ENCODE measurements around the gene ABHD8.

Gene ABHD8

GRCh38 chr19:17292301-17293074 is 10.7 kb downstream of the ABHD8 start:
- peaks cover 4% of the 10 kb centered on the region; the same call in 1 of the 2 replicates for H3K36me3 ChIP-seq (ENCODE audit: insufficient read depth, low read length)
- H3K27me3 ChIP-seq (ENCODE audit: insufficient read depth, low read length) = no peaks in the 10 kb centered on the region
- peak overlapping the region; percentile 81 for H3K4me3 ChIP-seq (ENCODE audit: low read depth, low read length)
- H3K4me1 ChIP-seq (ENCODE audit: control insufficient read depth, insufficient read depth, low read length, unreplicated experiment) = no peaks in the 10 kb centered on the region
- H2AFZ ChIP-seq (ENCODE audit: low read length, unreplicated experiment) = peak overlapping the region; percentile 91
- H3K27ac ChIP-seq (ENCODE audit: low read depth, low read length) = no peak overlapping the region
- H3K79me2 ChIP-seq (ENCODE audit: control insufficient read depth, insufficient read depth, low read length, unreplicated experiment) = no peaks in the 10 kb centered on the region

GRCh38 chr19:17289489-17289888 is 13.7 kb downstream of the ABHD8 start:
- Histone ChIP-seq H2AFZ (ENCODE audit: low read length, unreplicated experiment) (no peak overlapping the region), H3K4me3 (ENCODE audit: low read depth, low read length) (no peak overlapping the region), H3K27me3 (ENCODE audit: insufficient read depth, low read length) (no peaks in the 10 kb centered on the region), H3K79me2 (ENCODE audit: control insufficient read depth, insufficient read depth, low read length, unreplicated experiment) (no peaks in the 10 kb centered on the region), H3K4me1 (ENCODE audit: control insufficient read depth, insufficient read depth, low read length, unreplicated experiment) (no peaks in the 10 kb centered on the region), H3K27ac (ENCODE audit: low read depth, low read length) (no peak overlapping the region), H3K36me3 (ENCODE audit: insufficient read depth, low read length) (peaks cover 4% of the 10 kb centered on the region; the same call in 1 of the 2 replicates)

- Histone ChIP-seq H3K36me3 (ENCODE audit: insufficient read depth, low read length) (no peaks in the 10 kb centered on the region), H3K4me3 (ENCODE audit: low read depth, low read length) (no peak overlapping the region), H2AFZ (ENCODE audit: low read length, unreplicated experiment) (no peak overlapping the region), H3K27me3 (ENCODE audit: insufficient read depth, low read length) (no peaks in the 10 kb centered on the region), H3K4me1 (ENCODE audit: control insufficient read depth, insufficient read depth, low read length, unreplicated experiment) (no peaks in the 10 kb centered on the region), H3K79me2 (ENCODE audit: control insufficient read depth, insufficient read depth, low read length, unreplicated experiment) (no peaks in the 10 kb centered on the region), H3K27ac (ENCODE audit: low read depth, low read length) (no peak overlapping the region)
These were observed 16.5 kb downstream of the ABHD8 start for GRCh38 chr19:17286752-17287151.

DNA sequence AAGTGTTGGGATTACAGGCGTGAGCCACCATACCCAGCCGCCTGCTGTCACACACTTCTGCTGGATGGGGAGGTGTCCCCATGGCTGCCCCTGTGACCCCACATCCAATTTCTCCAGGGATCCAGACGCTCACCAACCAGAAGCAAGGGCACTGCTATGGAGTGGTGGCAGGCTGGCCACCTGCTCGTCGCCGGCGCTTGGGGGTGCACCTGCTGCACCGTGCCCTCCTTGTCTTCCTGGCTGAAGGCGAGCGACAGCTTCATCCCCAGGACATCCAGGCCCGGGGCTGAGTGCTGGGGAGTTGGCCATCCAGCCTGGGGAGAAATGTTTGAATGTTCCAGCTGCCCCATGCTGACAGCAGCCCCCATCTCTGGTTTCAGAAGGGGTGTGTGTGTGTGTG is 17.0 kb downstream of the ABHD8 start:
- no peaks in the 10 kb centered on the region for H3K4me1 ChIP-seq (ENCODE audit: control insufficient read depth, insufficient read depth, low read length, unreplicated experiment)
- no peak overlapping the region for H3K4me3 ChIP-seq (ENCODE audit: low read depth, low read length)
- H3K27ac ChIP-seq (ENCODE audit: low read depth, low read length) = no peak overlapping the region
- H3K79me2 ChIP-seq (ENCODE audit: control insufficient read depth, insufficient read depth, low read length, unreplicated experiment) = no peaks in the 10 kb centered on the region
- no peaks in the 10 kb centered on the region for H3K36me3 ChIP-seq (ENCODE audit: insufficient read depth, low read length)
- H2AFZ ChIP-seq (ENCODE audit: low read length, unreplicated experiment) = no peak overlapping the region
- no peaks in the 10 kb centered on the region for H3K27me3 ChIP-seq (ENCODE audit: insufficient read depth, low read length)

- Histone ChIP-seq H3K27me3 (ENCODE audit: insufficient read depth, low read length) (no peaks in the 10 kb centered on the region), H3K27ac (ENCODE audit: low read depth, low read length) (no peak overlapping the region), H3K36me3 (ENCODE audit: insufficient read depth, low read length) (no peaks in the 10 kb centered on the region), H2AFZ (ENCODE audit: low read length, unreplicated experiment) (no peak overlapping the region), H3K4me3 (ENCODE audit: low read depth, low read length) (no peak overlapping the region), H3K4me1 (ENCODE audit: control insufficient read depth, insufficient read depth, low read length, unreplicated experiment) (no peaks in the 10 kb centered on the region), H3K79me2 (ENCODE audit: control insufficient read depth, insufficient read depth, low read length, unreplicated experiment) (no peaks in the 10 kb centered on the region)
These were observed 17.6 kb downstream of the ABHD8 start for GRCh38 chr19:17285415-17286135.

- no peak overlapping the region for H3K4me3 ChIP-seq (ENCODE audit: low read depth, low read length)
- H3K79me2 ChIP-seq (ENCODE audit: control insufficient read depth, insufficient read depth, low read length, unreplicated experiment) = no peaks in the 10 kb centered on the region
- H3K27me3 ChIP-seq (ENCODE audit: insufficient read depth, low read length) = no peaks in the 10 kb centered on the region
- H2AFZ ChIP-seq (ENCODE audit: low read length, unreplicated experiment) = no peak overlapping the region
- H3K4me1 ChIP-seq (ENCODE audit: control insufficient read depth, insufficient read depth, low read length, unreplicated experiment) = no peaks in the 10 kb centered on the region
- no peaks in the 10 kb centered on the region for H3K36me3 ChIP-seq (ENCODE audit: insufficient read depth, low read length)
- H3K27ac ChIP-seq (ENCODE audit: low read depth, low read length) = no peak overlapping the region
These were observed 19.7 kb downstream of the ABHD8 start for GRCh38 chr19:17283504-17283996.

DNA sequence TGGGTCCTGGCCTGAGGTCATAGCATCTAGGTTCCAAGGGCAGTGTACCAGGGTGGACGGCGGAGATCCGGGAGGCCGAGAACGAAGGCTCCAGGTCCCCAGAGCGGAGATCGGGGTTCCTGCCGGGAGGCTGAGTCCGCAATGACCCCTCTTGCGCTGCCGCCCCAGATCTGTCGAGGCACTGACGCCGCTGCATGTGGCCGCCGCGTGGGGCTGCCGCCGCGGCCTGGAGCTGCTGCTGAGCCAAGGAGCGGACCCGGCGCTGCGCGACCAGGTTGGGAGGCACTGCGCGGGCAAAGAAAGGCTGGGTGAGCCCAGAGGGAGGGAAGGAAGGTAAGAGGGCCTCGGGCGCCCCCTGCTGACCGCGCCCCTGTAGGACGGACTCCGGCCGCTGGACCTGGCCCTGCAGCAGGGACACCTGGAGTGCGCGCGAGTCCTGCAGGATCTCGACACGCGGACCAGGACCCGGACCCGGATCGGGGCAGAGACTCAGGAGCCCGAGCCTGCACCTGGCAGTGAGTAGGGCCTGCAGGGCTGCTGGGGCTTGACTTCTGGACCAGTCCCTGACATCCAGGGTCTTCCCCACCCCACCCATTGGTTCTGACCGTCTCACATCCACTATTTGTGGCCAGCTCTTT is 20.6 kb downstream of the ABHD8 start:
- no peaks in the 10 kb centered on the region for H3K36me3 ChIP-seq (ENCODE audit: insufficient read depth, low read length)
- peak overlapping the region; percentile 82 for H3K4me3 ChIP-seq (ENCODE audit: low read depth, low read length)
- no peaks in the 10 kb centered on the region for H3K27me3 ChIP-seq (ENCODE audit: insufficient read depth, low read length)
- no peak overlapping the region for H3K27ac ChIP-seq (ENCODE audit: low read depth, low read length)
- H3K79me2 ChIP-seq (ENCODE audit: control insufficient read depth, insufficient read depth, low read length, unreplicated experiment) = no peaks in the 10 kb centered on the region
- peak overlapping the region; percentile 62 for H2AFZ ChIP-seq (ENCODE audit: low read length, unreplicated experiment)
- no peaks in the 10 kb centered on the region for H3K4me1 ChIP-seq (ENCODE audit: control insufficient read depth, insufficient read depth, low read length, unreplicated experiment)

GRCh38 chr19:17281391-17282304 is 21.6 kb downstream of the ABHD8 start, which contains the start of gene ANKLE1:
ANKLE1 (plus strand) TSS chr19:17281901; CDS start chr19:17281921, 20 bp downstream.
- Histone ChIP-seq H3K4me3 (ENCODE audit: low read depth, low read length) (peak within 1 kb of the TSS; percentile 82), H2AFZ (ENCODE audit: low read length, unreplicated experiment) (peak within 1 kb of the TSS; percentile 62), H3K27me3 (ENCODE audit: insufficient read depth, low read length) (no peaks in the 10 kb centered on the region), H3K4me1 (ENCODE audit: control insufficient read depth, insufficient read depth, low read length, unreplicated experiment) (no peaks in the 10 kb centered on the region), H3K36me3 (ENCODE audit: insufficient read depth, low read length) (peaks cover 2% of the 10 kb centered on the region; the same call in 1 of the 2 replicates), H3K27ac (ENCODE audit: low read depth, low read length) (no peak within 1 kb of the TSS), H3K79me2 (ENCODE audit: control insufficient read depth, insufficient read depth, low read length, unreplicated experiment) (no peaks in the 10 kb centered on the region)

GRCh38 chr19:17279436-17279835 is 23.8 kb downstream of the ABHD8 start:
- no peak overlapping the region for H2AFZ ChIP-seq (ENCODE audit: low read length, unreplicated experiment)
- H3K27me3 ChIP-seq (ENCODE audit: insufficient read depth, low read length) = no peaks in the 10 kb centered on the region
- H3K79me2 ChIP-seq (ENCODE audit: control insufficient read depth, insufficient read depth, low read length, unreplicated experiment) = no peaks in the 10 kb centered on the region
- no peaks in the 10 kb centered on the region for H3K4me1 ChIP-seq (ENCODE audit: control insufficient read depth, insufficient read depth, low read length, unreplicated experiment)
- peaks cover 2% of the 10 kb centered on the region; the same call in 1 of the 2 replicates for H3K36me3 ChIP-seq (ENCODE audit: insufficient read depth, low read length)
- H3K27ac ChIP-seq (ENCODE audit: low read depth, low read length) = no peak overlapping the region
- H3K4me3 ChIP-seq (ENCODE audit: low read depth, low read length) = no peak overlapping the region

Measured in ACC112 (cell line).